Astrocyte (in vitro differentiated cells and primary cell): ENCODE measurements around the gene CAP1. TPM values are rescaled to one million over a fixed set of nuclear protein-coding genes. Genes with fewer than 3 reads are reported as not detected.

Experiments
- DNase-seq: peaks from one replicate; pipeline ENCODE4 v3.0.0-alpha.2; 2010; ENCODE audit warnings: low read depth
- FAIRE-seq: peaks from 2 replicates; lab custom pipeline; 2011; peaks lifted over from hg19 to GRCh38; lab: Jason Lieb, UNC
- H2AFZ ChIP-seq: 2 replicates; pipeline ENCODE4 v1.6.0; 2012; ENCODE audit warnings: low read depth, low read length, inconsistent platforms
- H3K27ac ChIP-seq: 2 replicates; pipeline ENCODE4 v1.5.1; 2011; ENCODE audit warnings: low read depth, low read length, inconsistent platforms
- H3K27me3 ChIP-seq: 2 replicates; pipeline ENCODE4 v1.6.0; 2011; ENCODE audit warnings: low read length, inconsistent platforms; ENCODE audit not compliant: insufficient read depth
- H3K36me3 ChIP-seq: 2 replicates; pipeline ENCODE4 v1.5.1; 2011; ENCODE audit warnings: low read length, inconsistent platforms; ENCODE audit not compliant: insufficient read depth
- H3K4me1 ChIP-seq: 2 replicates; pipeline ENCODE4 v1.5.1; 2011; ENCODE audit warnings: low read length, inconsistent platforms; ENCODE audit not compliant: insufficient read depth
- H3K4me2 ChIP-seq: 2 replicates; pipeline ENCODE4 v1.6.0; 2012; ENCODE audit warnings: low read length, inconsistent platforms
- H3K4me3 ChIP-seq: 2 replicates; pipeline ENCODE4 v1.5.1; 2011; ENCODE audit warnings: low read depth, mild to moderate bottlenecking, low read length, inconsistent platforms; ENCODE audit not compliant: insufficient read depth
- H3K79me2 ChIP-seq: 2 replicates; pipeline ENCODE4 v1.6.0; 2012; ENCODE audit warnings: mild to moderate bottlenecking, low read length, inconsistent platforms; ENCODE audit not compliant: insufficient read depth
- H3K9ac ChIP-seq: 2 replicates; pipeline ENCODE4 v1.6.0; 2012; ENCODE audit warnings: mild to moderate bottlenecking, low read length, inconsistent platforms
- H3K9me3 ChIP-seq: 2 replicates; pipeline ENCODE4 v1.5.1; 2012; ENCODE audit warnings: low read depth, mild to moderate bottlenecking, low read length, inconsistent platforms; ENCODE audit not compliant: insufficient read depth
- H4K20me1 ChIP-seq: 2 replicates; pipeline ENCODE4 v1.6.0; 2012; ENCODE audit warnings: low read length, inconsistent platforms; ENCODE audit not compliant: insufficient read depth
- H3K27ac Mint-ChIP-seq: one replicate; pipeline ENCODE4 v1.8.0; 2021; ENCODE audit warnings: mild to moderate bottlenecking, mixed read lengths; ENCODE audit not compliant: unreplicated experiment
- H3K27me3 Mint-ChIP-seq: one replicate; pipeline ENCODE4 v1.8.0; 2021; ENCODE audit warnings: low read depth, mixed read lengths; ENCODE audit not compliant: unreplicated experiment
- H3K36me3 Mint-ChIP-seq: one replicate; pipeline ENCODE4 v1.8.0; 2021; ENCODE audit warnings: low read depth, mixed read lengths; ENCODE audit not compliant: unreplicated experiment
- H3K4me1 Mint-ChIP-seq: one replicate; pipeline ENCODE4 v1.8.0; 2021; ENCODE audit warnings: low read depth, mixed read lengths; ENCODE audit not compliant: unreplicated experiment
- H3K4me3 Mint-ChIP-seq: one replicate; pipeline ENCODE4 v1.8.0; 2021; ENCODE audit warnings: mild to moderate bottlenecking, moderate library complexity, mixed read lengths; ENCODE audit not compliant: unreplicated experiment
- H3K9me3 Mint-ChIP-seq: one replicate; pipeline ENCODE4 v1.8.0; 2021; ENCODE audit warnings: mild to moderate bottlenecking, mixed read lengths; ENCODE audit not compliant: unreplicated experiment
- EZH2 ChIP-seq: IDR thresholded peaks from 2 replicates; pipeline ENCODE4 v1.6.1; 2012; ENCODE audit warnings: mild to moderate bottlenecking, low read length, inconsistent platforms; ENCODE audit not compliant: insufficient read depth
- total RNA-seq: library from RNA; stranded (reverse); gene quantifications from 2 replicates; pipeline ENCODE4 v1.2.1, GENCODE V29; 2021
- TF ChIP-seq, protein P1 (sequence below): IDR thresholded peaks from 2 replicates; pipeline ENCODE4 v1.5.1; 2011; ENCODE audit warnings: low read depth, mild to moderate bottlenecking, inconsistent platforms, low read length, moderate library complexity; ENCODE audit not compliant: insufficient read depth

Gene CAP1
- total RNA-seq, 1 donor from 2014 or later, result 930 TPM

DNA sequence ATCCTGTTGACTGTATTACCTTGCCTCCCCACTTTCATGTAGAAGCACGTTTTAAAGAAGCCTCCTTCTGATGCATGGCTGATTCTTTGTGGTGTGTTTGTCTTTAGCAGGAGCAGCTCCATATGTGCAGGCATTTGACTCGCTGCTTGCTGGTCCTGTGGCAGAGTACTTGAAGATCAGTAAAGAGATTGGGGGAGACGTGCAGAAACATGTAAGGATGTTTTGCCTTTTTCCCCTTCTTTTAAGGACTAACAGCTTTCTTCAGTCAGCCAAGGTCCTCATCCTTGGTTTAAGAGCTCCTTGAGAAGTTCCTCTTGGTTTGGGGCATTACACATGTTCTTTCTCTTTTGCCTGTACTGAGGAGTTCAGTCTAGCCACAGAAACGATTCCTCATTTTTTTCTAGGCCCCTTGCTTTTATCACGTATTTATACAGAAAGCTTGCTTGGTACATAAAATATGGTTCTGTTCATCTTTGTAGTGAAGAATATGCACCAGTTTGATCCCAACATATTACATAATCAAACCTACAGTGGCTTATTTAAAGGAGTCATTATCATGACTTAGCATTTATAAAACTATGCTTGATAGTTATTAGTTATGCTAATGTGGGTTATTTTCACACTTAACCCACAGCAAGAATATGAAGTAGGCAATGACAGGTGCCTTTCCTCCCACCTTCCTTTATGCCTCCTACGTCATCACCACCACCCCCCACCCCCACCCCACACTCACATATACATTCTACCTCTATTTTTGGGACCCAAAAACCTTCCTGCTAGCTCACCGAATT, 19.6 kb downstream of the CAP1 start:
- Mint-ChIP-seq H3K27ac (no peak overlapping the region), H3K27me3 (no peaks in the 10 kb centered on the region), H3K9me3 (no peaks in the 10 kb centered on the region), H3K4me1 (peaks cover 58% of the 10 kb centered on the region), H3K4me3 (no peak overlapping the region), H3K36me3 (peaks cover 22% of the 10 kb centered on the region)
- DNase-seq (no peak), FAIRE-seq (no peak)
- Histone ChIP-seq H3K4me3 (no peak overlapping the region), H4K20me1 (peaks cover 91% of the 10 kb centered on the region), H3K9ac (no peak overlapping the region), H3K27me3 (no peaks in the 10 kb centered on the region), H3K36me3 (peaks cover 67% of the 10 kb centered on the region), H3K9me3 (no peaks in the 10 kb centered on the region), H3K4me1 (peaks cover 25% of the 10 kb centered on the region), H3K4me2 (no peak overlapping the region), H3K27ac (no peak overlapping the region), H3K79me2 (peaks cover 95% of the 10 kb centered on the region), H2AFZ (no peak overlapping the region)
- TF ChIP-seq EZH2, result no peak
- TF ChIP-seq, protein P1, sequence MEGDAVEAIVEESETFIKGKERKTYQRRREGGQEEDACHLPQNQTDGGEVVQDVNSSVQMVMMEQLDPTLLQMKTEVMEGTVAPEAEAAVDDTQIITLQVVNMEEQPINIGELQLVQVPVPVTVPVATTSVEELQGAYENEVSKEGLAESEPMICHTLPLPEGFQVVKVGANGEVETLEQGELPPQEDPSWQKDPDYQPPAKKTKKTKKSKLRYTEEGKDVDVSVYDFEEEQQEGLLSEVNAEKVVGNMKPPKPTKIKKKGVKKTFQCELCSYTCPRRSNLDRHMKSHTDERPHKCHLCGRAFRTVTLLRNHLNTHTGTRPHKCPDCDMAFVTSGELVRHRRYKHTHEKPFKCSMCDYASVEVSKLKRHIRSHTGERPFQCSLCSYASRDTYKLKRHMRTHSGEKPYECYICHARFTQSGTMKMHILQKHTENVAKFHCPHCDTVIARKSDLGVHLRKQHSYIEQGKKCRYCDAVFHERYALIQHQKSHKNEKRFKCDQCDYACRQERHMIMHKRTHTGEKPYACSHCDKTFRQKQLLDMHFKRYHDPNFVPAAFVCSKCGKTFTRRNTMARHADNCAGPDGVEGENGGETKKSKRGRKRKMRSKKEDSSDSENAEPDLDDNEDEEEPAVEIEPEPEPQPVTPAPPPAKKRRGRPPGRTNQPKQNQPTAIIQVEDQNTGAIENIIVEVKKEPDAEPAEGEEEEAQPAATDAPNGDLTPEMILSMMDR, result no peak

DNA sequence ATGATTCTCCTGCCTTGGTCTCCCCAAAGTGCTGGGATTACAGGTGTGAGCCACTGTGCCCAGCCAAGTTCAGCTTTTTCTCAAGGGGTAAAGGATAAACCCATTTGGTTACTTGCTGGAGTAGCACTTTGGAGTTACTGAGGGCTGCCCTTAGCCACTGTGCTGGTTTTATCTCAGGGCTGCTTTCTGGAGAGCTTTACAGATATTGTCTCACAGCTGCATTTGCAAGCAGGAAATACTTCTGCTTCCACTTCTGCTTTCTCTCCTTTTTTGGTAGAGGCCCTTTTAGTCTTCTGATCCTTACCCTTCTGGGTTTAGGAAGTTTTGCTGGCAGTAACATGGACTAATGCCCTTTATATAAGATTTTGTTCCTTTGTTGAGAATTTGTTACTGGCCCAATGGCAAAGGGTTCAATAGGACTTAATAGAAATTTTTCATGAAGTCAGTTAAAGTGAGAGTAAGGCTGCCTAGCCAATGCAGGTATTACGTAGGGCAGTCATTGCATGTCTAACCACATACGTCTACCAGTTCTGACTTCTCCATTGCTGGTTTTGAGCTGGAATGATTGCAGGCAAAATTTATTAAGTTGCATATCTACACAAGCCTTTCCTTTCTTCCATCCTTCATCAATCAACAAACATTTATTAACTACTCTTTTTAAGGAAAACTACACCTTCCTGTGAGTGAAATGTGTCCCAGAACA, 24.4 kb downstream of the CAP1 start:
- no peaks in the 10 kb centered on the region for H3K9me3 Mint-ChIP-seq
- peaks cover 12% of the 10 kb centered on the region for H3K4me1 ChIP-seq
- TF ChIP-seq, protein P1, result no peak
- no peak for TF ChIP-seq EZH2
- H3K27ac Mint-ChIP-seq, result no peak overlapping the region
- H3K79me2 ChIP-seq, result peaks cover 64% of the 10 kb centered on the region
- peaks cover 41% of the 10 kb centered on the region for H3K36me3 Mint-ChIP-seq
- no peak overlapping the region for H3K4me2 ChIP-seq
- H3K27me3 Mint-ChIP-seq, result no peaks in the 10 kb centered on the region
- no peak overlapping the region for H3K4me3 ChIP-seq
- peaks cover 47% of the 10 kb centered on the region for H3K4me1 Mint-ChIP-seq
- FAIRE-seq (no peak), DNase-seq (no peak)
- no peaks in the 10 kb centered on the region for H3K9me3 ChIP-seq
- no peaks in the 10 kb centered on the region for H3K27me3 ChIP-seq
- H3K9ac ChIP-seq, result no peak overlapping the region
- peaks cover 75% of the 10 kb centered on the region for H4K20me1 ChIP-seq
- H3K27ac ChIP-seq, result no peak overlapping the region
- H3K4me3 Mint-ChIP-seq, result no peak overlapping the region
- H3K36me3 ChIP-seq, result peaks cover 76% of the 10 kb centered on the region
- H2AFZ ChIP-seq, result no peak overlapping the region

DNA sequence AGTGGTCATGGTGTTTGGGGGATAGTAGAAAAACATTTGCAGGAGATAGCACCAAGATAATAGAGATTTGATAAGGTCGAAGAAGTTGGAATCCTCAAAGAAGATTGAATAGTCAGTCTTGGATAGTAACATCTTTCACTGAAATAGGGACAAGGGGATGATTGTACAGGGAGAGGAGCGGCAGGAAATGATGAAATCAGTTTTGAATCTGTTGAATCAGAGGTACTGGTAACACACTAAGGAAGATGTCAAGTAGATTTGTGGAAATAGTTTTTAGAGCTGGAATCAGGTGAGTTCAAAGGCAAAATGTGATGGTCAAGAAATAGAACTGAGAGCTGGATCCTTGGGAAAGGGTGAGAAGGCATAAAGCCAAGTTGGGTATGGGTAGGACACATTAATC, 26.5 kb downstream of the CAP1 start:
- DNase-seq, result no peak
- Histone ChIP-seq H4K20me1 (peaks cover 63% of the 10 kb centered on the region), H3K9ac (no peak overlapping the region), H3K27ac (peak overlapping the region; percentile 39), H3K9me3 (no peaks in the 10 kb centered on the region), H3K4me1 (peaks cover 10% of the 10 kb centered on the region), H3K79me2 (peaks cover 44% of the 10 kb centered on the region), H3K36me3 (peaks cover 77% of the 10 kb centered on the region), H3K4me2 (no peak overlapping the region), H3K27me3 (no peaks in the 10 kb centered on the region), H3K4me3 (no peak overlapping the region), H2AFZ (no peak overlapping the region)
- Mint-ChIP-seq H3K36me3 (peaks cover 46% of the 10 kb centered on the region), H3K4me3 (peak overlapping the region; percentile 18), H3K4me1 (peaks cover 31% of the 10 kb centered on the region), H3K27ac (peak overlapping the region; percentile 64), H3K9me3 (no peaks in the 10 kb centered on the region), H3K27me3 (no peaks in the 10 kb centered on the region)
- no peak for FAIRE-seq
- TF ChIP-seq, protein P1, result no peak
- TF ChIP-seq EZH2, result no peak
